WTC11 (cell line): ENCODE data around the gene NHERF1. TPM values are rescaled to one million over a fixed set of nuclear protein-coding genes. Genes with fewer than 3 reads are reported as not detected.

ENCODE experiments used
- ATAC-seq: fragments of 200-7000 bp; cut with Tn5 transposase; 2 replicates; pipeline ENCODE4 v1.10.0; 2021; ENCODE audit warnings: mild to moderate bottlenecking, moderate library complexity
- CTCF ChIA-PET: fragments of 300-600 bp; sonication (Branson Sonifier 250); formaldehyde crosslinking; loops from one replicate; lab custom pipeline; 2021; ENCODE audit warnings: antibody characterized with exemption; lab: Charles Lee
- POLR2A ChIA-PET: fragments of 350-600 bp; sonication (Branson Sonifier 250); formaldehyde crosslinking; loops from one replicate; lab custom pipeline; 2021; ENCODE audit warnings: antibody characterized with exemption; lab: Charles Lee
- DNase-seq: peaks from one replicate; pipeline ENCODE4 v3.0.0; 2021; ENCODE audit warnings: low spot score
- H3K27ac Mint-ChIP-seq: 2 replicates; pipeline ENCODE4 v1.8.0; 2021; ENCODE audit warnings: mixed read lengths
- H3K27me3 Mint-ChIP-seq: 2 replicates; pipeline ENCODE4 v1.8.0; 2021; ENCODE audit warnings: low read depth, mild to moderate bottlenecking, moderate library complexity, mixed read lengths
- H3K36me3 Mint-ChIP-seq: 2 replicates; pipeline ENCODE4 v1.8.0; 2021; ENCODE audit warnings: mixed read lengths
- H3K4me1 Mint-ChIP-seq: 2 replicates; pipeline ENCODE4 v1.8.0; 2022; ENCODE audit warnings: mixed read lengths
- H3K4me3 Mint-ChIP-seq: 2 replicates; pipeline ENCODE4 v1.8.0; 2021; ENCODE audit warnings: mild to moderate bottlenecking, moderate library complexity, mixed read lengths
- H3K9me3 Mint-ChIP-seq: 2 replicates; pipeline ENCODE4 v1.8.0; 2021; ENCODE audit warnings: mixed read lengths
- CREM ChIP-seq: sonication (generic); formaldehyde crosslinking; IDR thresholded peaks from 2 replicates; pipeline ENCODE4 v1.8.1; 2022; ENCODE audit warnings: mild to moderate bottlenecking, missing genetic modification reagents, moderate library complexity
- E2F5 ChIP-seq: sonication (generic); formaldehyde crosslinking; IDR thresholded peaks from 2 replicates; pipeline ENCODE4 v1.8.1; 2022; ENCODE audit warnings: mild to moderate bottlenecking, moderate library complexity, missing genetic modification reagents
- ESRRA ChIP-seq: sonication (generic); formaldehyde crosslinking; IDR thresholded peaks from 2 replicates; pipeline ENCODE4 v1.8.1; 2022; ENCODE audit warnings: mild to moderate bottlenecking, missing genetic modification reagents, borderline replicate concordance
- ETV6 ChIP-seq: sonication (generic); formaldehyde crosslinking; IDR thresholded peaks from 2 replicates; pipeline ENCODE4 v1.8.1; 2022; ENCODE audit warnings: mild to moderate bottlenecking, missing genetic modification reagents
- FOXP4 ChIP-seq: sonication (generic); formaldehyde crosslinking; IDR thresholded peaks from 2 replicates; pipeline ENCODE4 v1.8.0; 2022; ENCODE audit warnings: mild to moderate bottlenecking, missing genetic modification reagents
- GRHL2 ChIP-seq: fragments of 250-450 bp; sonication (Bioruptor Pico); IDR thresholded peaks from 2 replicates; pipeline ENCODE4 v1.8.0; 2022; ENCODE audit warnings: mild to moderate bottlenecking, moderate library complexity; ENCODE audit not compliant: insufficient replicate concordance, severe bottlenecking
- GTF2I ChIP-seq: fragments of 250-450 bp; sonication (Bioruptor Pico); conservative IDR thresholded peaks from 2 replicates; pipeline ENCODE4 v1.4.0; 2021; ENCODE audit warnings: mild to moderate bottlenecking
- NFE2L1 ChIP-seq: sonication (generic); formaldehyde crosslinking; IDR thresholded peaks from 2 replicates; pipeline ENCODE4 v1.8.1; 2023; ENCODE audit warnings: missing genetic modification reagents
- PRRX2 ChIP-seq: fragments of 250-450 bp; sonication (Bioruptor Pico); IDR thresholded peaks from 2 replicates; pipeline ENCODE4 v1.8.0; 2021; ENCODE audit warnings: mild to moderate bottlenecking
- SMAD3 ChIP-seq: sonication (generic); formaldehyde crosslinking; IDR thresholded peaks from 2 replicates; pipeline ENCODE4 v1.8.0; 2022; ENCODE audit warnings: missing genetic modification reagents, mild to moderate bottlenecking, borderline replicate concordance
- TEAD4 ChIP-seq: sonication (generic); formaldehyde crosslinking; IDR thresholded peaks from 2 replicates; pipeline ENCODE4 v1.8.0; 2022; ENCODE audit warnings: mild to moderate bottlenecking, missing genetic modification reagents
- TP53 ChIP-seq: sonication (generic); formaldehyde crosslinking; IDR thresholded peaks from 2 replicates; pipeline ENCODE4 v1.8.1; 2023; ENCODE audit warnings: mild to moderate bottlenecking, missing genetic modification reagents
- ZMAT4 ChIP-seq: fragments of 250-450 bp; sonication (Bioruptor Pico); IDR thresholded peaks from 2 replicates; pipeline ENCODE4 v1.9.0; 2021; ENCODE audit warnings: mild to moderate bottlenecking
- ZNF121 ChIP-seq: sonication (generic); formaldehyde crosslinking; IDR thresholded peaks from 2 replicates; pipeline ENCODE4 v1.8.0; 2023; ENCODE audit warnings: missing genetic modification reagents
- ZNF138 ChIP-seq: sonication (generic); formaldehyde crosslinking; conservative IDR thresholded peaks from 2 replicates; pipeline ENCODE4 v1.8.1; 2022; ENCODE audit warnings: mild to moderate bottlenecking, moderate library complexity, missing genetic modification reagents
- ZNF396 ChIP-seq: fragments of 250-450 bp; sonication (Bioruptor Pico); IDR thresholded peaks from 2 replicates; pipeline ENCODE4 v1.8.0; 2021; ENCODE audit warnings: mild to moderate bottlenecking, moderate library complexity, borderline replicate concordance
- ZNF671 ChIP-seq: fragments of 250-450 bp; sonication (Bioruptor Pico); IDR thresholded peaks from 2 replicates; pipeline ENCODE4 v1.8.0; 2021; ENCODE audit warnings: mild to moderate bottlenecking
- total RNA-seq: library from RNA; stranded (reverse); gene quantifications from 3 replicates; pipeline ENCODE4 v1.2.3, GENCODE V29; 2021
- TF ChIP-seq, protein P1 (sequence below): fragments of 200-600 bp; IDR thresholded peaks from 2 replicates; pipeline ENCODE4 v1.8.0; 2022; ENCODE audit warnings: antibody characterized with exemption
- TF ChIP-seq, protein P2 (sequence below): sonication (generic); formaldehyde crosslinking; IDR thresholded peaks from 2 replicates; pipeline ENCODE4 v1.8.0; 2023; ENCODE audit warnings: missing genetic modification reagents

NHERF1 gene
- total RNA-seq, 1 experiment from 2014 or later, result 111 TPM

GRCh38 chr17:74757502-74757901, 9.1 kb downstream of the NHERF1 start (continued):
- no peak for TF ChIP-seq PRRX2 (CRISPR knock-in tag)

DNA sequence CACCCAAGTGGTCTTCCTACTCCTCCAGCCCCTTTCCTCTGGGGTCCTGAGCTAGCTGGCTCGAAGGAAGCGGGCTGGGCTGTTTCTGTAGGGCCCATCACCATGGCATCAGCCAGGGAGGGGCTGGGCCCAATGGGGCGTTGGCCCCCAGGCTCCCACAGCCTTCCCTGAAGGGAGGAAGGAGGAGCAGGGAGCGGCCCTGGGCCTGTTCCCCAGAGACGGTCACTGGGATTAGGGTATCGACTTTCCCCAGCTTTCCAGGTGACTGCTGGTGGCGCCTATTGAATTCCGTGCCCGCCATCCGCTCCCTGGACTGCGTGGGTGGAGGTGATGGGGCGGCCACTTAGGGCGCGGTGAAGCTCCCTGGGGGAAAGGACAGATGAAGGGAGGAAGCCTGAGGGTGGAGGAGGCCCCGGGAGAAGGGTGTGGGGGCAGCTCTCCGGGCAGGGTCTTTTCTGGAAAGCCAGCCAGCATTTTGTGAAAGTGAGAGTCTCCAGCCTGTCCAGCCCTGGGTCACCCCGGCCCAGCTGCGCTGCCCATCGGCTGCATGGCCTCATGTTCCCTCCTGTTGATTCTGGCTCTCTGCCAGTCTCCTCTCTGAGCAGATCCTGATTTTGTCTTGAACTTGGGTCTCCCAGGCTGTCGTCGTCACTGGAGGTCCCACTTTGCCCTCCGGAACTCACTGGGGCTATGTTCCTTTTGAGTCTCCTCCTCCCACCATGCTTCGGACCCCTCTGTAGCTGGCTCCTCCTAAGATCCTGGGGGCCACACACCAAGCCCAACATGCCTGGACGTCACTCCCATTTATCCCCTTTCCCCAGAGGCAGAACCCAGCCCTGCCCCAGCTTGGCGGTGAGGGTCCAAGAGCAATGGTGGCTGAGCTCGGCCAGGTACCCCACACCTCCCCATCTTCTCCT, 9.8 kb downstream of the NHERF1 start:
- no peaks in the 10 kb centered on the region for H3K36me3 Mint-ChIP-seq
- ChIA-PET CTCF (interaction anchor here (0.6 to 6.7 kb wide), 10 partner anchors 9 to 390 kb away, joined by 3 to 115 read pairs (median 14); partner anchors contain the start of gene RAB37), POLR2A (interaction anchor here (2.1 kb wide), 1 partner anchor 9 kb away, joined by 8 read pairs; no protein-coding TSS in a partner anchor)
- peaks cover 51% of the 10 kb centered on the region for H3K4me1 Mint-ChIP-seq
- no peaks in the 10 kb centered on the region for H3K27me3 Mint-ChIP-seq
- no peak overlapping the region for H3K4me3 Mint-ChIP-seq
- no peaks in the 10 kb centered on the region for H3K9me3 Mint-ChIP-seq
- peak overlapping the region; percentile 65 for H3K27ac Mint-ChIP-seq
- no peak for DNase-seq
- TF ChIP-seq ZNF671, result no peak
- ATAC-seq, result no peak

- no peak for TF ChIP-seq ESRRA
- no peak for TF ChIP-seq GRHL2 (CRISPR knock-in tag)
- no peak for TF ChIP-seq GTF2I (CRISPR knock-in tag)
- TF ChIP-seq ZMAT4 (CRISPR knock-in tag), result no peak
- TF ChIP-seq TEAD4, result no peak
- TF ChIP-seq, protein P1, sequence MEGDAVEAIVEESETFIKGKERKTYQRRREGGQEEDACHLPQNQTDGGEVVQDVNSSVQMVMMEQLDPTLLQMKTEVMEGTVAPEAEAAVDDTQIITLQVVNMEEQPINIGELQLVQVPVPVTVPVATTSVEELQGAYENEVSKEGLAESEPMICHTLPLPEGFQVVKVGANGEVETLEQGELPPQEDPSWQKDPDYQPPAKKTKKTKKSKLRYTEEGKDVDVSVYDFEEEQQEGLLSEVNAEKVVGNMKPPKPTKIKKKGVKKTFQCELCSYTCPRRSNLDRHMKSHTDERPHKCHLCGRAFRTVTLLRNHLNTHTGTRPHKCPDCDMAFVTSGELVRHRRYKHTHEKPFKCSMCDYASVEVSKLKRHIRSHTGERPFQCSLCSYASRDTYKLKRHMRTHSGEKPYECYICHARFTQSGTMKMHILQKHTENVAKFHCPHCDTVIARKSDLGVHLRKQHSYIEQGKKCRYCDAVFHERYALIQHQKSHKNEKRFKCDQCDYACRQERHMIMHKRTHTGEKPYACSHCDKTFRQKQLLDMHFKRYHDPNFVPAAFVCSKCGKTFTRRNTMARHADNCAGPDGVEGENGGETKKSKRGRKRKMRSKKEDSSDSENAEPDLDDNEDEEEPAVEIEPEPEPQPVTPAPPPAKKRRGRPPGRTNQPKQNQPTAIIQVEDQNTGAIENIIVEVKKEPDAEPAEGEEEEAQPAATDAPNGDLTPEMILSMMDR, result no peak
- no peak for TF ChIP-seq FOXP4 (CRISPR knock-in tag)
- ATAC-seq (no peak), DNase-seq (no peak)
- Mint-ChIP-seq H3K27me3 (no peaks in the 10 kb centered on the region), H3K9me3 (no peaks in the 10 kb centered on the region), H3K4me1 (peaks cover 52% of the 10 kb centered on the region), H3K36me3 (no peaks in the 10 kb centered on the region), H3K27ac (no peak overlapping the region), H3K4me3 (no peak overlapping the region)
- ChIA-PET CTCF (interaction anchor here (0.9 to 6.7 kb wide), 9 partner anchors 9 to 193 kb away, joined by 4 to 115 read pairs (median 19); partner anchors contain the start of genes NAT9 and RAB37), POLR2A (interaction anchor here (1.2 to 2.1 kb wide), 3 partner anchors 9 to 17 kb away, joined by 4 to 8 read pairs (median 6); no protein-coding TSS in a partner anchor)
These were observed 10.4 kb downstream of the NHERF1 start for GRCh38 chr17:74758848-74759168.

GRCh38 chr17:74759243-74759801, 10.9 kb downstream of the NHERF1 start:
- H3K27ac Mint-ChIP-seq, result peak overlapping the region; percentile 89
- no peak for ATAC-seq
- TF ChIP-seq NFE2L1 (CRISPR knock-in tag), result no peak
- no peak for TF ChIP-seq TP53 (CRISPR knock-in tag)
- TF ChIP-seq, protein P1, result no peak
- no peak for TF ChIP-seq ETV6 (CRISPR knock-in tag)
- TF ChIP-seq ZNF121 (CRISPR knock-in tag), result no peak
- no peak for TF ChIP-seq SMAD3
- TF ChIP-seq CREM (CRISPR knock-in tag), result no peak
- TF ChIP-seq, protein P2, sequence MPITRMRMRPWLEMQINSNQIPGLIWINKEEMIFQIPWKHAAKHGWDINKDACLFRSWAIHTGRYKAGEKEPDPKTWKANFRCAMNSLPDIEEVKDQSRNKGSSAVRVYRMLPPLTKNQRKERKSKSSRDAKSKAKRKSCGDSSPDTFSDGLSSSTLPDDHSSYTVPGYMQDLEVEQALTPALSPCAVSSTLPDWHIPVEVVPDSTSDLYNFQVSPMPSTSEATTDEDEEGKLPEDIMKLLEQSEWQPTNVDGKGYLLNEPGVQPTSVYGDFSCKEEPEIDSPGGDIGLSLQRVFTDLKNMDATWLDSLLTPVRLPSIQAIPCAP (CRISPR knock-in tag), result no peak
- no peak for TF ChIP-seq ZNF138 (CRISPR knock-in tag)
- no peak for TF ChIP-seq E2F5
- no peak for TF ChIP-seq ZNF396 (CRISPR knock-in tag)
- TF ChIP-seq, all 79 proteins: peak for 0
- Mint-ChIP-seq H3K36me3 (no peaks in the 10 kb centered on the region), H3K9me3 (no peaks in the 10 kb centered on the region), H3K27me3 (no peaks in the 10 kb centered on the region), H3K4me3 (no peak overlapping the region), H3K4me1 (peaks cover 52% of the 10 kb centered on the region)
- ChIA-PET CTCF (interaction anchor here (0.5 to 6.7 kb wide), 13 partner anchors 10 to 305 kb away, joined by 3 to 115 read pairs (median 14); partner anchors contain the start of genes NAT9 and RAB37), POLR2A (interaction anchor here (1.2 to 2.1 kb wide), 4 partner anchors 10 to 22 kb away, joined by 3 to 8 read pairs (median 5); partner anchors contain the start of gene RAB37)
- no peak for DNase-seq
